Activated CD4-positive, CD25-positive, alpha-beta regulatory T cell treated with anti-CD3 and anti-CD28 coated beads, Interleukin-2, amount 50 U/mL, for 16 hours (primary cell): ENCODE data around the gene VAMP2.

Experiments
- DNase-seq: peaks from one replicate; pipeline ENCODE4 v3.0.0-alpha.2; 2020; ENCODE audit warnings: low read depth, low spot score

Gene VAMP2

DNA sequence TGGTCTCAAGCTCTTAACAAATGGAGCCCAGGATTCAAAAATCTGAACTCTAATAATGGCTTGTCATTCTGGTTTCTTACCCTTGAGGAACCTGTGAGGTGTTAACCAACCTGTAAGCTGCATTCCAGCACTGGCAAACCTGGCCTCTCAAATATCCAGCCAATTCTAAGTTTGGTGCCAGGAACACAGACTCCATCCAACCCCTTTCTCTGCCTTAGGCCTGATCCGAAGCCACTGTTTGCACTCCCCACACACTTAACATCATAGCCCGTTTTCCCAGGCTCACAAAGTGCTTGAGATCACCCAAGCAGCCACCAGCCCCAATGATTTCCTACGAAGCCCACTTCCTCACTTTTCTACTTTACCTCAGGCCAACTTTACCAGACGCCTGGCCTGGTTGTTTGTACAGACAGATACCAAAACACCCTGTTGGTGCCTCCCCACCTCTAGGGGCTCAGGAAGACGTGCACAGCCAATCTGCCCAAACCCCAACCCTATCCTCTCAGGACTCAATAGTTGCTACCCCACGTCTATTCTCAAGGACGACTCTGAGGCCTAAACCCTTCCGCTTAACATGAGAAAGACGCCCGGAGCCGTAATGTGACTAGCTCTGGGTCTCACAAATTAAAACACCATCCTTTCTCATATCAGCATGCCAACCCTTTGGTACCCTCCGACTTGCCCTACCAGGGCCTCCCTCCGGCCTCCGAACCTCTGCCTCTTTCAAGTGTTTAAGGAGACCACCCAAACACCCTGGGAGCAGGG lies 7.3 kb downstream of the VAMP2 start:
- DNase-seq: no peak

DNA sequence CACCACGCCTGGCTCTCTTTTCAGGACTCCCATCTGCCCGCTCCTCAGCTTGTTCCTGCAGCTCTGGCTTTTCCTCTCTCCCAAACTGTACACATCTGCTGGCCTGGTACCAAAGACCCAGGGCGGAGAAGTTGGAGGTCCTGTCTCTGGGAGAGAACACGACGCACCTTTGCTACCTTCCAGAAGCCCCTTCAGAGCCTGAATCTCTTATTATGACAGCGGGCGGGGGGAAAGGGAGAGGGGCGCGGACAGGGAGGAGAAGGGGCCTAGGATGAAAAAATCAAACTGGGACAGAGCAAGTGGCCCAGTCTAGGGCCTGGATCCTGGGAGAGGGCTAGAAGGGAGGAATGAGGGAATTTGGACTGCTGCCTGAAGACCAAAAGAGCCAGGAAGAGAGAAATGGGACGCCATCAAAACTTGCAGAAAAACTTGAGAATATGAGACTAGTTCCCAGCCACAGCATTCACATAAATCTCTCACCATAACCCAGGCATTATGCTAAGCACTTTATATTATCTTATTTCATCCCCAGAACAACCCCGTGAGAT lies 8.1 kb downstream of the VAMP2 start:
- DNase-seq: no peak

DNA sequence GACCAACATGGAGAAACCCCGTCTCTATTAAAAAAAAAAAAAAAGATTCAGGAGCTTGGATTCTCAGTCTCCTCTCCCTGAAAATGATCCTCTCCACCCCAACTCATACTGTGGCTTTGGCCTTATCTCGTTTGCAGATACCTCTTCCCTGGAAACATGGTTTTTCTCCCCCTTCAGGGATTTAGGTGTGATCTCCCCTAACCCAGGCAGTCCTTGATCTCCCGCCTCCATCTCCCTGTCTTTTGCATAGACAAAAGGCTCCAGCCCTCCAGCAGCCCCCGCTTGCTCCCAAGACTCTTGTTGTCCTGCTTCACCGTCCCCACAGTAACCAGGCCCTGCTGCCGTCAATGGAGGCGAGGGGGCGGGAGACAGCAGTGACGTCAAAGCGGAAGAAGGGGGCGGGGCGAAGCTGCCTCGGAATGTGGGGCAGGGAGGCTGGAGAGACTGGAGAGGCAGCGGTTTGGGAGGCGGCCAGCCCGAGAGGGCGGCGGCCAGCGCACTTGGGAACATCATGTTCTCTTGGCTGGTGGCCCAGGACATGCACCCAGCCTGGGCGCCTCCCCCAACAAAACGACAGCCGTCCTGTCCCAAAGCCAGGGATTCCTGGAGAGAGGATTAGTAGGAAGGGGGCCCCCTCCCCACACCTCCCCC lies 8.7 kb downstream of the VAMP2 start:
- peak; percentile 80 for DNase-seq

DNA sequence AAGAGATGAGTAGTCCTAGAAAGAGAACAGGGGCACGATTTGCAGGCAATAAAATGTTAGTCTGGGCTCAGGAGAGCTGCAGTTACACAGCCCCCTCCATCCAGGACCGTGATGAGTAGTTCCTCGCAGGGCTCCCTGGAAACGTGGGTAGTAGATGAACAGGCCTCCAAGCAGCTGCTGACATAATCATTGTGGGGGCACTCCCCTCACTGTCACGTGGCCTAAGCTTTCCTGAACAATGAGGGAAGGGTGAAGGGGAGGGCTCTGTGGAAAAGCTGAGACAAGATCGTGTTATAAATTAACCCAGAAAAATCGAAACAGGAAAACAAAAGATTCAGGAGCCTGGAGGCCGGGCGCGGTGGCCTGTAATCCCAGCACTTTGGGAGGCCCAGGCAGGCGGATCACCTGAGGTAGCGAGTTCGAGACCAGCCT lies 9.2 kb downstream of the VAMP2 start:
- DNase-seq: no peak

DNA sequence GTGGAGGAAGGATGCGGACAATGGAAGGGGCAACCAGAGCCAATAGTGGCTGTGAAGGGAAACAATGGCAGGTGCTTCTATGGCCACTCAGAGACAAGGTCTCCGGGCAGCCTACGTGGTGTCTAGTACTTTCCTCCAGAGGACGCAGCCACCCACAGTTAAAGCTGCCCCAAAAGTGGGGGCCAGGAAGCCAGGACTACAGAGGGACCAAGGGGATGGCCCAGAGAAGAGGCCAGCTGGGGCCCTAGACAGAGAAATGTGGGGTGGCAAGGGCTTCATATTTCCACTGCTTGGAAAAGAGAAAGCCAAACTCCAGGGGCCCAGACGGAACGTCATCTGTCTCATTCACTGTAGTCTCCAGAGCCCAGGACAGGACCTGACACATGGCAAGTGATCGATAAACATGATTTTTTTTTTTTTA lies 9.7 kb downstream of the VAMP2 start:
- DNase-seq: no peak

DNA sequence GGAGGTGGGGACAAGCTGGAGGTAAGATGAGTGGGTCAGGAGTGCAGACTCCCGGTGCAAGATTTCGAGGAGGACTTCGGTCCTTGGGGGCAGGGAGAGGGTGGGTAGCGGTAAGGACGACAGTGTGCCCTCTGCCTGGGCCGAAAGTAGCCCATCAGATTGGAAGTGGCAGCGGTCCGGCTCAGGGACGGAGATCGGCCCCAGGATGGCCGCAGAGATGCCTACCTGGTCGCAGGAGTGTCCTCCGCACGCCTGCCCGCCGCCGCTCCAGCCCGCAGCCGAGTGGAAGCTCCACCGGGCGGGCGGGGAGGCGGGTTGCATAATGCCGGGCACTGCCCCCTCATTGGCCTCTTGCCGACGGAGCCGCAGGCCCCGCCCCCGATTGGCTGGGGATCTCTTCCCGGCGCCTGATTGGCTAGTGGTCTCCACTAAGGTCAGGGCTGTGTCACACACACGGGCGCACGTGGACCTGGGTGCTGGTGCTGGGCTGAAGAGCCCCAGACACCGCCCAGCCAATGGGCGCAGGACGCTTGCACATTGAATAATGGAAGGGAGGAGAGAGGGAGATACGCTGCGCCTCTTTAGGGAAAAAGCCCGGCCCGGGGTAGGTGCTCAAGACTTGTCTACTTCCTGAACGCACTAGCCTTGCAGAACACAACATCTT lies 10.5 kb downstream of the VAMP2 start, which contains the start of gene PER1:
TSS of gene PER1 (minus strand) at position 293 of the 664 bp plus-strand sequence. CDS start 1,698 bp downstream, outside the sequence.
- DNase-seq: peak; percentile 71

DNA sequence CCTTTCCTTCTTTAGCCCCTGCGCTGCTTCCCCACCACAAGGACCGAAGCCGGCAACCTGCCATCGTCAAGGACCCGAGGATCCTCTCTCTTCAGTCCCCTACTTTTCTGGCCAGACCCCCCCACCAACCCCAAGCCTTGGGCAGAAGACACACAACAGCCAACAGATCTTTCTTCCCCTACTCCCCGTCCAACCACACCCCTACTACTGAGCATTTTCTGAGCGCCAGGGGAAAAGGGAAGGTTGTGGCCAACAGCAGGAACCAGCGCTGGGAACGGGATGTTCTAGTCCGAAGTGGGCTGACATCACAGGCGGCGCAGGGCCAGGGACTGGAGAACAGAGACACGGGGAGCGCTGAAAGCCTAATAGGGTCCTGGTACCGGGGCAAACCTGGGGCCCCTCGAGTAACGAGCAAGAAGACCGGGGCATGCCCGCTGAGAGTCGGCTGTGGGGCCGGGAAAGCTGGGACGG lies 11.1 kb downstream of the VAMP2 start:
- no peak for DNase-seq

DNA sequence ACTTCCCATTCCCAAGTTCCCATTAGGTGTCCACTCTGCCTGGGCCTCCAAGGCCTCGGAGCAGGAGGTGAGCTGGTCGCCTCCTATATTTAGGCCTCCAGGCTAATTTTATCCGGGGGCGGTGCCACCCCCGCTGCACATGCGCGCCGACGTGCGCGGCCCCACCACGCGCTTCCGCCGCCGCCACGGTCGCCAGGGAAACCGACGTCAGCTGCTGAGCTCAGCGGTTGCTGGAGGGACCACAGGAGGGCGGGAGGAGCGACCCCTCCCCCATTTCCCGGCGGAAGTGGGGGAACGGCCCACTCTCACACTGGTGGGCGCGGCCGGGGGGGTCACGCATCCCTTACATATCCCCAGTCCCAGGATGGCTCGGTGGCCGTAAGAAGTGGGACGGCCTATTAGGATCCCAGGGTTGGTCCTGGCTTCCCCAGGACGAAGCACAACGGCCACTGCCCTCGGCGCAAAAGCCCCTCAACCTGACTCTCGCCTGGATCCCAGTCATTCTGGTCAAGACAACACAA lies 11.6 kb downstream of the VAMP2 start:
- DNase-seq: peak; percentile 79

DNA sequence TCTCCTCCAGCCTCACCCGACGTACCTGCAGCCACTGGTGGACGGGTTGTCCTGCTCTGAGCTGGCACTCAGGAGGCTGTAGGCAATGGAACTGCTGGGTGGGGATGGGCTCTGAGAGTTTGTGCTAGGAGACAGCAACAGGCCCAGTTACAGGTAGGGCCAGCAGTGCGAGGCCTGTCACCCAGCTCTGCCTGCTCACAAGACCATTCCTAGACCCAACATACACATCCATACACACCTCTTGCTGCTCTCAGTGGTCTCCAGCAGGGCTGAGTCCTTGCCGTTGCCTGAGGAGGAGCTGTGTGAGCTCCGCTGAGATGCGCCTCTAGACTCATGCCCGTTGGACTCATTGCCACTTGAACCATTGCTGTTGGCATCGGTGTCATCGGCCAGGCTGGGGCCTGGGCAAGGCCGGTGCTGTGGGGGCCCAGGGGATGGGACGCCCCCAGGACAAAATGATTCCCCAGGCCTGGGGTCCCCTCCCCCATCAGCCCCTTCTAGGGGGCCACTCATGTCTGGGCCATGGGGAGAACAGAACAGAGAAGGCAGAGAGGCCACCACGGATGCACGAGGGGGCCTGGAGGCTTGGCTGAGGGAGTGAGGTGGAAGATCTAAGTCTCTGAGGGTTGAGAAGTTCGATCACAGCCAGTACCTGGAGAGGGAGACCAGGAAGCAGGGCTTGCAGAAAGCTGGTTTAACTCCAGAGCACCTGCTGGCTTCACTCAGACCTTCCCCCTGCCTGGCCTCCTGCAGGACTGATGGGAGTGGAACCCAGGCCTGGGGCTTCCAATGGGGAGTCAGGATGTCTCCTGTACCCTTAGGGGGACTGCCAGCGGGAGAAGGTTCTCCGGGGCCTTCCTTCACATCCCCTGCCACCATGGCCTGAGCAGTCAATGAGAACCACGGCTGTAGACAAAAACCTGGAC lies 12.3 kb downstream of the VAMP2 start:
- no peak for DNase-seq

DNA sequence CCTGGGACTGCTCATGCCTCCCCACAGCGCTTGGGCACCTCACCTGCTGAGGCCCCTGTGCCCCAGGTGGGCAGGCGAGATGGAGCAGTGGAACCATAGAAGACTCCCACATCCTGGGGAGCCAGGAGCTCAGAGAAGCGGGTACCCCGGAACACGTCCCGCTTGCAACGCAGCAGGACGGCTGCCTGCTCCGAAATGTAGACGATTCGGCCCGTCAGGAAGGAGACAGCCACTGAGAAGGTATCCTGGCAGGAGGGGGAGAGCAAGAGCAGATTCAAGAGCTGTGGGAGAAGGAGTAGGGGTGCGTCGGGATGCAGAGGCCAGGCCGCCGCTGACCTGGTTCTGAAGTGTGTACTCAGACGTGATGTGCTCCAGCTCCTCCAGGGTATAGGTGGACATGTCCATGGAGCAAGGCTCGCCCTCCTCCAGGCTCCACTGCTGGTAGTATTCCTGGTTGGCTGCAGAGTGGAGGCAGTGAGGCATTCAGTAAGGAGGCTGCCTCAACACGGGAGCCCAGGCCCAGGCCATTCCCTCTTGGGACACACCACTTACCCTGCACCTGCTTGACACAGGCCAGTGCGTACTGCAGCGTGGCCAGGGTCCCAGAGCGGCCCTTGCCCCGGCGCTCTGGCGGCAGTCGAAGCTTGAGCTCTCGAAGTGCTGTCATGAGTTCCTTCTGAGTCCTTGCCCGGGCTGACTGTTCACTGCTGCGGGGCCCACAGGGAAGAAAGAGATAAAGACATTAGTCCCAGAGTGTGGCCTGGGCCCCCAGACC lies 13.1 kb downstream of the VAMP2 start:
- DNase-seq: no peak

DNA sequence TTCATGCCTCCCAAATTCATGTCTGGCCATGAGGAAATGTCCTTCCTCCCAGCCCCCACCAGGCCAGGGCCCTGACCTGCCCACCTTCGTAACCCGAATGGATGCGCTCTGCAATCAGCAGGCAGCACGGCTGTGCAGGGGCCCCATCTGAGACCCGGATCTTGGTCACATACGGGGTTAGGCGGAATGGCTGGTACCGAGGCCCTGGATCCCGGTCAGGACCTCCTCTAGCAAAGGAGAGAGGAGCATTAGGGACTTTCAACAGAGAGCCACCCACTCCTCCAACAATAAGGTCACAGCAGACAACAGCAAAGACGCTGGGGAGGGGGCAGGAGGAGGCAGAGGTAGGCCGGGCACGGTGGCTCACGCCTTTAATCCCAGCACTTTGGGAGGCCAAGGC lies 14.2 kb downstream of the VAMP2 start:
- DNase-seq: no peak

DNA sequence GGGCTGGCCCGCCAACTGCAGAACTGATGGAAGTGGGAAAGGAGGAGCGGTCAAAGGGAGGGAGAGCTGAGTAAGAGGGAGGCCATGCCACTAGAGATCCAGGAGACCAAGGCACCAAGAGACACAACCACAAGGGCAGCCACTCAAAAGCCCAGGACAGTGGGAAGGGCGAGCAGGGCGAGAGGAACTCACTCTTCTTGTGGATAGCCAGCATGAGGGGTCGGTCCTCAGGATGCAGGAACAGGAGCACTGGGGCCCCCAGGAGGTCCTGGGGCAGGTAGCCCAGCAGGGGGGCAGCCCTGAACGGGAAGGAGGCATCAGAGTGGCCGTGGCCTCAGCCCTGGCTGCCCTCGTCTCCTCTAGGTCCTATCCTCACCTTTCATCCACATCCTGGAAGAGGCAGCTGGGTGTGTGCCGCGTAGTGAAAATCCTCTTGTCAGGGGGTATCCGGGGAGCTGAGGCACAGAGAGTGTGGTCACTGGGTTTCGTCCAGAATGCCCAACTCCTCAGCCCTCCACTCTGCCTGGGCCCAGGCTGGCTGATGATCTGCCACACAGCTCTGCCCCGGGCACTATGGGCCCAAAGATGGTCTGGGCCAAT lies 14.8 kb downstream of the VAMP2 start:
- no peak for DNase-seq

DNA sequence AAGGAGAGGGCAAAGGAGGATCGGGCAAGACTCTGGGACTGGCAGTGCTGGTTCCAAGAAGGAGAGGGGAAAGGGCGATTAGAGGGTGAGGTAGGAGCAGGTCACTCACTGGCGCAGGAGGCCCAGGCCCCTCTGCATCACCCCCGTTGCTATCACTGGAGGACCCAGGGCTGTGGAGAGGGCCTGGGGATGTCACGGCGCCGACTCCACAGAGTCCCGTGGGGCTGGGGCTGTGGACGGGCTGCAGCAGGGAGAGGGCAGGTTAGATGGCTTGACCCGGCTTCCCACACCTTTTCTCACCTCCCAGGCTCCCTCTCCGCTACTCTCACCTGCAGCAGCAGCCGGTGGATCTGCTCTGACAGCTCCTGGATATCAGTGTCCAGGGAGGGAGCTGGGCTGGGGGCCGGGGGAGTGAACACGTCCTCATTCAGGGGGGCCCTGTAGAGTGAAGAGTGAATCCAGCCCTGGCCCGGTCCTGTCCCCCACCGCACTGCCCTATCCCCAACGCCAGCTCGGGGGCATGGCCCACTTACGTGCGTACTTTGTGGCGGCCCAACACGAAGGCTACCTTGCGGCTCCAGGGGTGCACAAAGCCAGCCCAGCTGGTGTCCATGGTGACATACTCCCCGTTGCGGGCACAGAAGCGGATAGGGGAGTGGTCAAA lies 15.5 kb downstream of the VAMP2 start:
- no peak for DNase-seq

DNA sequence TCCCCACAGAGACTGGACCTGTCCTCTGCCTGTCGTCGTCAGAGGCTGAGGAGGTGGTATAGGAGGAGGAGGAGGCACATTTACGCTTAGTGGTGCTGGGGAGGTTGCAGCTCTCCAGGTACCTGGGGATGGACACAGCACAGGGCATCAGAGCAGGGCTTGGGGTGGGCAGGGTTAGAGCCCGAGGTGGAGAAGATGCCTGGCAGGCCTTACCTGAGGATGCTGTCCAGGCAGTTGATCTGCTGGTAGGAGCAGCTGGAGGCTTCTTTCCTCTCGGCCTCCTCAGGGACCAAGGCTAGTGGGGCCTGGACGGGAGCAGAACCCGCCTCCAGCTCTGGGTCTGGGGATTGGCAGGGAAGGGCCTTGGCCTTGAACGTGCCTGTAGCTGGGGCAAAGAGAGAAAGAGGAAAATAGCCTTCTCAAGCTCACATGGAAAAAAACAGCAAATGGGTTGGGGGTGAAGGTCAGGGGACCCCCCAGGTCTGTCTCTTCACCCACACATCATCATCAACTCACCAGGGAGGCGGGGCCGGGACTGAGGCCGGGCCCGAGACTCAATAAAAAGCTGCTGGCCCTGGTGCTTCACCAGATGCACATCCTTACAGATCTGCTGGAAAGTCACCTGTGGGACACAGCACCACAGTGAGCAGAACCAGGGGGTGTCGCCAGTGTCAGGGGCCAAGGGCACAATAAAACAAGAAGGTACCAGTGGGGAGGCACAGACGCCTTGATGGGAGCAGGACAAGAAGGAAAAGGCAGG lies 16.2 kb downstream of the VAMP2 start:
- DNase-seq: no peak

DNA sequence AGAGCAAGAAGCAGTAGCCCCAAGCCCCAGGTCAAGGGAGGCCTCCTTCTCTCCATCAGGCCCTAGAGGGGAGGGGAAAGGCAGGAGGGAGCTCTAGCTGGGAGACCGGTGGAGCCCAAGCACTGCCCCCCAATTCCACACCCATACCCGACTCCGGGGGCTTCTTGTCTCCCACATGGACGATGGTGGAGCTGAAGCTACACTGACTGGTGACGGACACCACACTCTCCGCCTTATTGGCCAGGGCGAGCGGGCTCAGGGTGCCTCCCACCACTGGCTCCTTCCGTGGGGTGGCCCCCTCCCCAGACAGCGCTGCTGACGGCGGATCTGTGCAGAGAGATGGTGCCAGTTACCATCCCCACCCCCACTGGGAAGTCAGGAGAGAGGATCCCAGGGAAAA lies 16.9 kb downstream of the VAMP2 start:
- no peak for DNase-seq

DNA sequence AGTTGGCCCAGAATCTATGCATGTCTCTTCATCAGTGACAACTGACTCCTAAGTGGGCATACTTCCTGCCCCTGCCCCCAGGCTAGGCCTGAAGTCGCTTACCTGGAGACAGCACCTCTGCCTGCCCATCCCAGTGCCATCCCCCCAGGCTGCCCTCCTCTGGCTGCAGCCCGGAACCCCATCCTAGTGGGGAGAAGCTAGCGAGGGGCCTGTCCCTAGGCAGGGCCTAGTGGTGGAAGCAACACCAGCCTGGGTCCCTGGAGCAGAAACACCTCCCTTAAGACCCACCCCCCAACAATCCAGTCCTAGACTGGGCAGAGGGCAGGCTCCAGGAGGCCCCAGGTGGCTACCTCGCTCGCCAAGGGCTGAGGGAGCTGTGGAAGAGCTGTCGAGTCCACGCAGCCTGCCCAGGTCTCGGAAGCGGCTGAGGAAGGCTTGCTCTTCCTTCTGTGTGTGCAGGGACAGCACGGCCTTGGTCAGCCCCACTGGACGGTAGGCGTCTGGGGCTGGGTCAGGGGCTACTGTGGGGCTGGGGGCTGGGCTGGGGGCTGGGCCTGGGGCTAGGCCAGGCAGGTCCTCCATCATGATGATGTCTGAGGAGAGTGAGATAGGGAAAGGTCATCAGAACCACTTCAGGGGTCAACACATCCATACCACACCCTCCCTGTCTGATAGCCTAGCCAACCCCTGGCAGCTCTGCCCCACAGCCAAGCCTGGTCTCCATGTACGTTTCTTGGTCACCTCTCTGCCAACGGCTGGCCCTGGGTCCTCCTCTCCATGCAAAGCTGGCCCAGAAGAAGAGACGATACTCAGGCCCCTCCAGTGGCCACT lies 18.1 kb downstream of the VAMP2 start:
- DNase-seq: no peak

DNA sequence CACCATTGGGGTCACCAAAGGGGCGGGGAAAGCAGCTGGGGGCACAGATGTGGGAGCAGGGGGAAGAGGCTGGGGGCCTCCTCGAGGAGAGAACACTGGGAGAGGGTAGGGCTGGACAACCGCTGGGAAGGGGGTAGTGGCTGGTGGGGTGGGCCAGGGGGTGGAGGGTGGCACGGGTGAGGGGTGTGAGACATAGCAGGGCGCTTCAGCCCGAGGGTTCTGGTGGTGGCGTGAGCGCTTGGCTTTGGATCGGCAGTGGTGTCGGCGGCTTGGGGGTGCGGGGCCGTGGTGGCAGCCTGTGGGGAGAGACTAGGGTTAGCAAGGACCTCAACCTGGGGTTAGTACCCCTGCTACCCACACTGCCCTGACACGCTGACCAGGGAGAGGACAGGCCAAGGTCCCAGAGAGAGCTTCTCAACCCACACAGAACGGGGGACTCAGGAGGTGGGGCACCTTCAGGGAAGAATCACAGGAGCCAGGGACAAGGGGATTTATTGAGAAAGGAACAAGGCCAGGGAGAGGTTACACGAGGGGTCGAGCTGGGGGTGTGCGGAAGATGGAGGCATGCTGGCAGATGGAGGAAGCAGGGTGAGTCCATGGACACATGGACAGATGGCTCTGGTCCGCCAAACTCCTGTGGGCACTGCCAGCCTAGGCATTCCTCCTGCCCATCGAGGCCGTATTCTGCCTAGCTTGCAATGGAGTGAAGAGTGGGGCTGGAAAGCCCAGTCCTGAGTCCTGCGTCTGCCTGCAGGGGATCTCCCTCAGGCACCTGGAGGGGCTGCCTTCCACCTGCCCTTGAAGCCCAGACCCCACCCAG lies 19.0 kb downstream of the VAMP2 start:
- DNase-seq: no peak
